HG03135 (cell line): Measurements from ENCODE around the gene PI4KB.
"Not testable (repeated sequence)": the region's sequence is repeated elsewhere in the genome, so short reads cannot be mapped to it uniquely, and the experiment has no call there.

Source experiments
- ATAC-seq: cut with Tn5 transposase; IDR thresholded peaks from one replicate; pipeline ENCODE4 v1.9.1; 2021; ENCODE audit warnings: mild to moderate bottlenecking, moderate library complexity; ENCODE audit not compliant: unreplicated experiment

Gene PI4KB

GRCh38 chr1:151327223-151327902, at the start of gene PI4KB:
TSS of gene PI4KB (minus strand) at chr1:151327416. CDS start at chr1:151316481, 10,935 bp downstream.
- peak; percentile 87 for ATAC-seq

DNA sequence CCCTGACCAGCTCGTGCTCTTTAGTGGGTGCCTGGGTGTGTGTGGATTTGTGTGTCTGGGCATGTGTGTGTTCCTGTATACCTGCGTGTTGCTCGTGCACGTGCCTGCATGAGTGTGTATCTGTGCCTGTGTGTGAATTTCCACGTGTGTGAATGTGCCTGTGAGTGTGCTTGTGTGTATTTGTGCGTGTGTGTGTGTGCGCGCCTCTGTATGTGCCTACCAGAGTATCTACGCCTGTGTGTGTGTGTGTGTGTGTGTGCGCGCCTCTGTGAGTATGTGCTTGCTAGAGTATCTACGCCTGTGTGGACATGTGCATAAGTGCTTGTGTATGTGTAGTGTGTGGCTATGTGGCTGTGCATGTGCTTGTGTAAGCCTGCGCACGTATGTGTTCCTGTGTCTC, 46.0 kb upstream of the PI4KB start:
- no peak for ATAC-seq

DNA sequence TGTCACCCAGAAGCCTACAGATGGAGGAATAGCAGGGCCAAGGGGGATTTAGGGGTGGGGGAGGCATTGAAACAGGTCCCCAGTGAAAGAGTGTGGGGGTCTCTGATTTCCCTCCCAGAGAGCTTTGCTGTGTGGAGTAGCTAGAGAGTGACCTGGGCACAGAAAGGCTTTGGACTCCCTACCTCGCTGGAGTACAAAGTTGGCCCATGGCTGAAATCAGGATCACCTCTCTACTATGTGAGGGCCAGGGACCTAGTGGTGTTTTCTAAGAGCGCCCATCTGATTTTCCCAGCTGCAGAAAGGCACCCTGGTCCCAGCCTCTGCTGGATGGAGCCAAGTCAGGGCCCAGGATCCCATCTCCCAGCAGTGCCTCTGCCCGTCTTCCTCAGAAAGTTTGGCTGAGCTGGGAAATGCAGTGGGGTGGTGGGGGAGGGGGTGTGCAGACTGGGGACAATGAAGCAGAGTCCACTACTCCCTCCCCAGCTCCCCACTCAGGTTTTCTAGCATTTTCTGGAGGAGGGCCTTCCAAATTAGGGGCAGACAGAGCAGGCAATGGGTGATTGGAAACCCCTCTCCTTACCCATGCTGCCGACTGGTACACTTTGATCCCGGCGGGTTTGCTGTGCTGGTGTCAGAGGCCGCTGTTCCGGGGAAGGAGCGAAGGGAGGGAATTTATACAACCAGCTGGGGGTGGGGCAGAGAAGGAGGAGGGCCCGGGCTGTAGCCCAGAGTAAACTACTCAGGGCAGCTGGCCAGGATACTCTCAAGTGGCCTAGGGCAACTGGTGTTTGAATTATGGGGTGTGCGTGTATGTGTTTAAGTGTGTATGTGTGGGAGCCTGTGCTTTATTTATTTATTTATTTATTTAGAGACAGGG, 45.1 kb upstream of the PI4KB start, which contains the start of gene SELENBP1:
TSS of gene SELENBP1 (minus strand) at position 648 of the 877 bp plus-strand sequence. CDS start at position 584, 64 bp downstream.
- ATAC-seq: no peak

GRCh38 chr1:151371370-151372057, 44.3 kb upstream of the PI4KB start:
- no peak for ATAC-seq

DNA sequence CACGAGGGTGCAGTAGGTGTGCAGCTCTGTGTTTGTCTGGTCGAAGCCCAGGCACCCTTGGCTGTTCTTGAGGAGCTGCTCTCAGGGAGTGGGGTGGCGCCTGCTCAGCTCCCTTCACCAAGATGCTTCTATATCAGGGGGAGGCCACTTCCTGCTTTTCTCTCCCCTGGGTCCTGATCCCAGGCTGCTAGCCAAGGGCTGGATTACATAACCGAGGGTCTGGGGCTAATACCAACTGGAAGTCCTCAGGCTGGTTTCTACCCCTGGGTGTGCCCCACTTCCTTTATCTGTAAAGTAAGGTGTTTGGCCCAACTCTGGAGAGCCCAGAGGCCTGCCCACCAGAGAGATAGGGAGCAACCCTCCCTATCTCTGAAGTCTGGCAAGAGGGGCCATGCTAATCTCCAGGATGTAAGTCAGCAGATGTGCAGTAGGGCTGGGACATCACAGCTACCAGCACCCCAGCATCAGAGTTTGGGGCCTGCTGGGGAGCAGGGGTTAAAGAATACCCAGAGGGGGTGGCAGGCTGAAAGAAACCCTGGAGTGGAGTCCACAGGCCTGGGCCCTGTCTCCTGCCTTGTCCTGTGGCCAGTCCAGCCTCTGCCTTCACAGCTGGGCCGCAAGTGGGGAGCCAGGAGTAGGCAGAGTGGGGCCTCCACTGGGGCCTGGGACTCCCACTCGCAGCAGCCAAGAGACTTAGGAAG, 43.1 kb upstream of the PI4KB start:
- ATAC-seq: no peak

GRCh38 chr1:151369621-151370048, 42.4 kb upstream of the PI4KB start:
- no peak for ATAC-seq

DNA sequence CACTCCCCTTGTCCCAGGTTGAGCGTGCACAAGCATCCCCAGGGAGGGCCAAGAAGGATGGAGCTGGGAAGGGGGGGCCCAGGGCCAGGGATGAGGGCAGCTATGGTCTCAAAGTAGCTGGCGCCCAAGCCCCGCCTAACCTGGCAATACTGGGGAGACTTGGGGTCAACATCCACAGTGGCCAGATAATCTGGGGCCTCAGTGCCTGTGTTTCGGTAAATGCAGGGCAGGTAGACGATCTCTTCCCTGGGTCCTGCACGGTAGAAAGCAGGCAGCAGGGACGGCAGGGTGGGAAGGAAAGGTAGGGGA, 42.0 kb upstream of the PI4KB start:
- ATAC-seq: no peak

DNA sequence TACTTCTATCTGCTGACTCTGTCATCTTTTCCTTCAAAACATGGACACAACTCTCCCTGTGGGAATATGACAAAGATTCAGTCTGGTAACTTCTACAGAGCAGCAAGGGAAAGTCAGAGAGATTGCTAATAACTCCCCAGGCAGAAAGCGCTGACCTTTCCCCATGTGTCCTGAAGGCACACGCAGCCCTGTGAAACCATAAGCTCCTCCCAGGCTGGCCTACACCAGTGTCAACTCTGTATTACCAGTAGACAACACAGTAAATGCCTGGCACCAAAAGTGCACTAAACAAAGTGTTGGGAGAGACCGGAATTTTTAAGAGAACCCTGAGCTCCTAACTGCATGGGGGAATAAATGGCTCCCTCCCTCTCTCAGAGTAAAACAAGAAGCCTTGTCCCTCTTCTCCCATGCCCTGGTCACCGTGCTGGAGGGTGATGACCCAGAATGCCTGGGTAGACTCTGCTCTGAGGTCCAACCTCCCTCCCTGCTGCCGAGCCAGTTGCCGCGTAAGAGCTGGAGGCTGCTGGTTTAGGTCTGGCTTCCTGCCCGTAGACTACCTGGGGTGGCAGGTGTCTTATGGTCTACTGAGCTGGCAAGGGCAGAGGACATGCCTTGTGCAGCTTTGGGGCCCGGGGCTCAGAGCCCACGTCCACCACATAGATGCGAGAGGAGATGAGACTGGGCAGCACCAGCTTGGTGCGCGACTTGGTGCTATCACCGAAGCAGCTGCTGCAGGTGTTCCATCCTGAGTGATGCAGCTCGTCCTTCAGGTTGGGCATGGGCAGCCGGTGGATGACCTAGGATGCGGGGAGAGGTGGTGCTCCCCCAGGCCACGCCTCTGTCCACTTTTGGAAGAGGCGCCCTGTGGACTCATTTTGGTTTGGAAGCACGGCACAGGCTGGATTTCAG, 41.4 kb upstream of the PI4KB start:
- ATAC-seq: no peak

GRCh38 chr1:151367658-151368392, 40.6 kb upstream of the PI4KB start:
- ATAC-seq: no peak

DNA sequence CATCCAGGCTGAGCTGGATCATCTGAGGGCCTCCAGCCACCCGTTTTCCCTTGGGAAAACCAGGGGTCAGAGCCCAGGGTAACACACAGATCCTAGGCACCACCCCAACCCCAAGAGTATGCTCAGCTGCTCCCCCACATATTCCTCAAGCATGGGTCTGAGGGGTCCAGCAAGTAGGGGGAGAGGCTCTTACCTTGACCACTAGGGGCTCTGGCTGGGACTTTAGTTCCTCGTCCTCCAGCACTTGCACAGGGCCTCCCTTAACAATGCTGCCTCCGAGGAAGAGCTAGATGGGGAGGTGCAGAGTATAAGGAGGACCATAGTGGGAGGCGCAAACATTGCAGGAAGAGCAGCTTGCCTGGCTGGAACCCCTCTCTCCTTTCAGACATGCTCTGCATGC, 37.8 kb upstream of the PI4KB start:
- ATAC-seq: no peak

DNA sequence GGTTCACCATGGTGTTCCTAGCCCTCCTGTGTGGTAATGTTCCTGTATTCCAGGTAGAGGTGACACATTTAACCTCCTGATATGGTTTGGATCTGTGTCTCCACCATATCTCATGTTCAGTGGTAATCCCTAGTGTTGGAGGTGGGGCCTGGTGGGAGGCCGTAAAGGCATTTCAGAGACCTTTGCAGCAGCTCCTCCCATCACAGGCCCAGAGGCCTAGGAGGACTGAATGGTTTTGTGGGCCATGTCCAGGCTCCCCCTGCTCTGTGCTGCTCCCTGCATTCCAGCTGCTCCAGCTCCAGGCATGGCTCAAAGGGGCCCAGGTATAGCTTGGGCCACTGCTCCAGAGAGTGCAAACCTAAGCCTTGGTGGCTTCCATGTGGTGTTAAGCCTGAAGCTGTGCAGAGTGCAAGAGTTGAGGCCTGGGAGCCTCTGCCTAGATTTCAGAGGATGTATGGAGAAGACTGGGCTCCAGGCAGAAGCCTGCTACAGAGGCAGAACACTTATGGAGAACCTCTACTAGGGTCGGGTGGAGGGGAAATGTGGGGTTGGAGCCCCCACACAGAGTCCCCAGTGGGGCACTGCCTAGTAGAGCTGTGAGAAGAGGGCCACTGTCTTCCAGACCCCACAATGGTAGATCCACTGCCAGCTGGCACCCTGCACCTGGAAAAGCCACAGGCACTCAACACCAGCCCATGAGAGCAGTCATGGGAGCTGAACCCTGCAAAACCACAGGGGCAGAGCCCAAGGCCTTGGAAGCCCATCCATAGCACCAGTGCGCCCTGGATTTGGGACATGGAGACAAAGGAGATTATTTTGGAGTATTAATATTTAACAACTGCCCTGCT, 35.3 kb upstream of the PI4KB start:
- ATAC-seq: no peak

DNA sequence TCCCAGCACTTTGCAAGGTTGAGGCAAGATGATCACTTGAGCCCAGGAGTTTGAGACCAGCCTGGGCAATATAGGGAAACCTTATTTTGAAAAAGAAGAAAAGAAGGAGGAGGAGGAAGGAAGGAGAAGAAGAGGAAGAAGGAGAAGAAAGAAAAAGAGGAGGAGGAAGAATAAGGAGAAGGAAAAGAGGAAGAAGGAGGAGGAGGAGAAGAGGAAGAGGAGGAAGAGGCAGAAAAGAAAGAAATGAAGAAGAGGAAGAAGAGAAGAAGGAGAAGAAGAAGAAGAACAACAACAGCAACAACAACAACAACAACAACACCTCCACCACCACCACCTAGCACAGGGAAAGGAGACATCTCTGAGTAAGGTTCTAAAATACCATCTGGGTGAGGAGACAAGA, 34.7 kb upstream of the PI4KB start:
- no peak for ATAC-seq

GRCh38 chr1:151356696-151357095, 29.5 kb upstream of the PI4KB start:
- ATAC-seq: no peak

DNA sequence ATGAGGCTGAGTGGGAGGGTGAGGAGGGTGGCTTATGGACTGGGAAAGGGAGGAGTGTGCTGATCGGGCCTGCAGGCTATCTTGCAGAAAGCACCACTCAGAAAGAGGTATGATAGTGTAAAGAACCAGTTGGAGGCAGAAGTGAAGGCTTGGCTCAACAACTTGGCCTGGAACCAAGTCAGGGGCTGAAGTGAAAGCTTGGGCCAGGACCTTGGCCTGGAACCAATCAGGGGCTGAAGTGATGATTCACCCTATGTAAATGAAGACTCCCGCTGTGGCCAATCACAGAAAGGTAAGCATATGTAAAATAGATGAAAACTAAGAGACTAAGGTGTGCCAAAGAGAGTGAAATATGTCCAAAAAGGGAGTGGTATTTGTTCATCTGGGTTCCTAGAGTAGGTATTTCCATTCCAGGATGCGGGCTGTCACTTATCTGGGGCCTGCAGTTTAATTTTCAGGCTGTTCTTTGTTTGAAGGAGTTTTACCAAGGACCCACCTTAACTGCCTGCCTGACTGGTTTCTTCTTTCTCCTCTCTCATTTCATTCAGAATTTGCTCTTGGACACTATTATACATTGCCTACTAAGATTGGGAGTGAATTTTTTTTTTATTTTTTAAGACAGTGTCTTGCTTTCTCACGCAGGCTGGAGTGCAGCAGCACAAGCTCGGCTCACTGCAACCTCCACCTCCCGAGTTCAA, 25.0 kb upstream of the PI4KB start:
- ATAC-seq: no peak

DNA sequence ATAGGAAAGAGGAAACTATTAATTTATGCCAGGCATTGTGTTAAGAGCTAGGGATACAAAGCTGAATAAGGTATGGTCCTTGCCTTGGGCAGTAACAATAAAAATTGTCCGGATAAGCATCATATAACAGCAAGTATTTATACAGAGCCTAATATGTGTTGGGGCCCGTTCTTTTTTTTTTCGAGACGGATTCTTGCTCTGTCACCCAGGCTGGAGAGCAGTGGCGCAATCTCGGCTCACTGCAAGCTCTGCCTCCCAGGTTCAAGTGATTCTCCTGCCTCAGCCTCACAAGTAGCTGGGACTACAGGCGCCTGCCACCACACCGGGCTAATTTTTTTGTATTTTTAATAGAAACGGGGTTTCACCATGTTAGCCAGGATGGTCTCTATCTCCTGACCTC, 23.1 kb upstream of the PI4KB start:
- ATAC-seq: not testable (repeated sequence)

DNA sequence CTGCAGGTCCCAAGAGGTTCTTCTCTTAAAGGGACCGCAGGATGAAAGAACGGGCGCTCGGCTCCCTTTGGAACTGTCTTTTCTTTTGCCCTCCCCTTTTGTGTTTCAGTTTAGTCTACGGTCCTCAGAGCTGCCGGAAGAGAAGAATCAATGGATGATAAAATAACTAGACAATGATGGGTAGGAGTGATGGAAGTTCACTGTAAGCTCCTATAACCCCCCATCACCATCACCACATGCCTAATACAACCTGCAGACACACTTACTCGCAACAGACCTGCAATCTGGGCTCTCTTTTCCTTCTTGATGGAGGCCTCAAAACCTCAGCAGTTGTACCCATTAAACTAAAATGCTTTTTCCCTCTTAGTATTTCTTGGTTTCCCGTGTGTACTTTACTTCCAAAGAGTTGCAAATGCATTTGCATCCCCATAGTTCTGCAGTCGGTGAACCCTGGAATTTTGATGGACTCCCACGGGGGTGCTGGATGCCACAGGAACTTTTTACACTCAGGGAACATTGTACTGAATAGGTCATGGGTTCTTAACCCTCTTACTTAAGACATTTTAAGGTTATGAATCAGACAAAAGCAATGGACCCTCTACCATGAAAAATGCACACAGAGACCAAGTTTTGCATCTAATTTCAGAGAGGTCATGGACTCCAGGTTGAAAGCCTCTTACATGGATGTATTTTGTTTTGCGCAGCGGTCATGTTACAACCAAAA, 20.5 kb upstream of the PI4KB start:
- peak; percentile 15 for ATAC-seq
